Measurements from ENCODE around the gene MBNL1.
"Not testable (repeated sequence)": the region's sequence is repeated elsewhere in the genome, so short reads cannot be mapped to it uniquely, and the experiment has no call there.

Gene MBNL1

GRCh38 chr3:152350139-152350538 is 81.4 kb downstream of the MBNL1 start:
- DNase-seq (ENCODE audit: low spot score): no peak

DNA sequence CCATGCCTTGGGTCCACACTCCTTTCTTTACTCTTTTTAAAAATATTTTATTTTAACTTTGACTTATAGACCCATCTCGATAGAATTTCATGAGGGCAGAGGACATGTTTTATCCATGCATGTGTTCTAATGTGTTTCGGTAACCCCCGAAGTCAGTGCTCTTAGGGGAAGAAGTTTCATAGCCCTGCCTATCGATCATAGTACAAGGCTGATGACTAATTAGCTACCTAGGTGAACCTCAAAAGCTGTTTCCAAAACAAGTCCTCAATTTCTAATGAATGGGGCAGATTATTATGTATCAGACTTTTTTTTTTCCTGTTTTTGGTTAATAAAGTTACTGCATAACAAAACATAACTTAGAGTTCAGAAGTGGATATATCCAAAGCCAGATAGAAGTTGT is 82.0 kb downstream of the MBNL1 start:
- DNase-seq (ENCODE audit: low spot score): no peak

- no peak for DNase-seq (ENCODE audit: low spot score)
These were observed 83.8 kb downstream of the MBNL1 start for GRCh38 chr3:152352554-152352953.

DNA sequence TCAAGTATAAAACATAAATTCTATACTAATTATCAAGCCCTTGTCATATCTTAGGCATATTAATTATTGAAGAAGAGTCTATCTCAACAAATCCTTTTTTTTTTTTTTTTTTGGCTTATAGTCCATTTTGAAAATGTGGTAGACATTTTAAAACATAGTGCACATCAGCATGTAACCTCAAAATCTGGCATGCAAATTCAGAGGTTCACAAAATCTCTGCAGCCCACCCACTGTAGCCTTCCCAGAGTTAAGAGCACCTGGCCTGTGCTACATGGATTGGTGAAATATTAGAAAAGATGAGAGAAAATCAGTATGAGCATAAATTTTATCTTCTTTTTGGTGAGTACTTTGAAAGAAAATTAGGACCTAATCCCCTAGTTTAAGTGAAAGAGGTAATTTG is 84.8 kb downstream of the MBNL1 start:
- DNase-seq (ENCODE audit: low spot score): no peak

DNA sequence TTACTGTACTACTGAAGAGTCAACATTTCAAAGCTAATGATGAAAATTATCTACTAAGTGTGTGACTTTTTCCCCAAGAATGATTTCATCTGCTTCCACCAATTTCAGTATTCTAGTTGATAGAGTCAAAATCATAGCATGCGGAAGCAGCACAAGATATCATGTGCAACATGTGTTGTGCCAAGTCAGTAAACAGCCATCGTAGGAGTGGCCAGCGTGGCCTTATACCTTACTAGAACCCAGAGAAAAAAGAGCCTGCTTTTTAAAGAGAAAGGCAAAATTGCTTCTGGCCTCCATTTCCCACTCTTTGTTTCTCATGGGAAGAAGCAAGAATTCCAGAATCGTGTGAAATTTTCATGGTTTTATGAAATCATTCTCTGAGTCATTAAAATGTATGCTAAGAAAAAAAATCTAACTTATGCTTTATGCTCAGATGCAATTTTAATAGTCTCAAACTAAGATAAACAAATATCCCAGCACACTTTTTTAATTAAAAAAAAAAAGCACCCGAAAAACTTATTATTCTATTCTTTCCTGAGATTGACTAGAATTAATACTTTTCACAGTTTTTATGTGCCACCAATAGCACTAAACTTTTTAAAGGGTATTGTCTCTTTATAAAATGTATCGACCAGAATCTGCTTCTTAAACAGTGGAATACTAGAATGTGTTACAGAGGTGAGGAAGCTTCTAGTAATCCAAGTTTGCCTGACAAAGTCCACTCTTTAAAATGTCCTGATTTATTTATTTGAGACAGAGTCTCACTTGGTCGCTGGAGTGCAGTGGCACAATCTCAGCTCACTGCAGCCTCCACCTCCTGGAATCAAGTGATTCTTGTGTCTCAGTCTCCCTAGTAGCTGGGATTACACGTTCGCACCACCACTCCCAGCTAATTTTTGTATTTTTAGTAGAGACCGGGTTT is 87.3 kb downstream of the MBNL1 start:
- no peak for DNase-seq (ENCODE audit: low spot score)

GRCh38 chr3:152356870-152357276 is 88.1 kb downstream of the MBNL1 start:
- no peak for DNase-seq (ENCODE audit: low spot score)

DNA sequence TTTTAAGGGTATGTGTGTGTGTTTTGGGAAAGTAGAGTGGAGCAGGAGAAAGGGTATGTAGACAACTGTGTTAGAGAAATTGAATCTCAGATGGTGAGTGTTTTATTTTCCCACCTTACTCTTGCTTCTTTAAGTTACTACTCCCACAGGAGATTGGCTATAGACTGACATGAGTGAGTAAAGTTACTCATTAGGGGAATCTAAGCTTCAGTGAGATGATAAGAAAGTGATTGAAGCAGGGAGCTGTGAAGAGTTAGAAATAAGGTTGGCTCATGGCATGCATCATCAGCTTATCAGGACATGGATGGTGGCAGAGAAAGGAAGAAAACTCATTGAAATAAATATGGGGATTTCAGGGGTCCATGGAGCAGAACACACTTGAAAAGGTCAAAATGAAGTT is 88.9 kb downstream of the MBNL1 start:
- no peak for DNase-seq (ENCODE audit: low spot score)

DNA sequence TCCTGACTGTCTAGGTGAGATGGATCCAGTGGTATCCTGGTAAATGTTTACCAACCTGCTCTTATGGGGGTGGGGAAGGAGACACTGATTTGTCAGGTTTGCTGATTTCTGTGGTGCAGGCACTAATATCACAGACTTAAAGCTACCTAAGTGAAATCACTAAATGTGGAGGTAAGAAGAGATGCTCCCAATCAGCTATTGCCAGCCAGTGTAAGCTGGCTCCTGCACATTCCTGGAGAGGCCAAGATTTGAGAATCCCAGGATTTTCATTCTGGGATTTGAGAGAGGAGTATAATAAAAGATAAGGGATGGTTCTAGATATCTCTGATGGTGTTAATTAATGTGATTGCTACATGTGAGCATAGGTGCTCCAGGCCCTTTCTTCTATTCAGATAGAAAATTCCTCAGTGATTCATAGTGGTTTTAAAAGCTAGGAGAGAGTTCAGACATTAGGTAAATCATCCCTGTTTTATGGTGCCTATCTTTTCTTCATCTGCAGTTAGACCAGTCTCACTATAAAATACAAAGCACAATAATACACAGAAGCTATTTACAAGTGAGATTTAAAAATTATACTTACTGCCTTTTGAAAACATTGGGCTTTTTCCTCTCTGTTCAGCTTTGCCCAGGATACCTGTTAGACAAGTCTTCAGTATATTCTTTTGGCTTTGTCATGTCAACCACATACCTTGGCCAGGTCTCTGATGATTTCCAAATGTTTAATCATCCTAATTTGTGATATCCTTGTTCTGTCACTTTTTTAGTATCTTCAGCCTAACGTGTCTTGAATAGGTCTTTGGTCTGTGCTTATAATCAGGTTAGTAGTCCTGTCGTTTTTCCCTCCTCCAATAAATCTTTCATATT is 90.9 kb downstream of the MBNL1 start:
- no peak for DNase-seq (ENCODE audit: low spot score)

DNA sequence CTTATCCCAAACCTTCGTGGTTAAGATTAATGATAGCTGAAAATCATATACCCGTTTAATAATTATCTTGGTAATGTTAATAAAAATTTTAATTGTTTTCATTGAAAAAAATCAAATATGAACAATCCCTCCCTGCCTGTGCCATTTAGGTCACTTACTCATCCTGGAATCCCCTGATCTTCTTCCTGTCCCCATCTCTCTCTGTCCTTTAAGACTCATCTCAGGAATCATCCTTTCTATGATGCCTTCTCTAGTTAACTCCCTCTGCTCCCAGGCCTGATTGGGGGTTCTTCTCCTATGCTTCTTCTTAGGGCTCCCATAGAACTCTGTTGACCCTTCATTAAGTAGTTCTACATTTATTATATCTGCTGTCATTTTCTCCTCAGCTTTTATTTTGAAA is 91.6 kb downstream of the MBNL1 start:
- no peak for DNase-seq (ENCODE audit: low spot score)

GRCh38 chr3:152360966-152361365 is 92.2 kb downstream of the MBNL1 start:
- no peak for DNase-seq (ENCODE audit: low spot score)

- no peak for DNase-seq (ENCODE audit: low spot score)
These were observed 93.4 kb downstream of the MBNL1 start for GRCh38 chr3:152362086-152362485.

DNA sequence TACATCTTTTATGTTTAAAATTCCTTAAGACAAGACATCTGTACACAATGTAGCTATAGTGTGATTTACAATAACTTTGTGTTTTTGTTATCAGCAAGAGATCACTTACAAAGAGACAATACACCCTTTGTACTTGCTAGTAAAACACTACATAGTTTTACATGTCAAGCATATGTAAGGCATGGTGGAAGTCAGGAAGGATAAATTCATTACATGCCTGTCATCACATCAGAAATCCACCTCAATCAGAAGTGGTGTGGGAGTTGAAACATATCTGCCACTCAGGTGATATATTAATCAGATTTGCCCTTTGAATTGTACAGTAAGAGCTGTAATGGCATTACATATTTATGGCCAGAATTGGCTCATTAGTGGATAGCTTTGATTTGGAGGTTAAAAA is 95.5 kb downstream of the MBNL1 start:
- DNase-seq (ENCODE audit: low spot score): no peak

- no peak for DNase-seq (ENCODE audit: low spot score)
These were observed 96.4 kb downstream of the MBNL1 start for GRCh38 chr3:152365126-152365525.

DNA sequence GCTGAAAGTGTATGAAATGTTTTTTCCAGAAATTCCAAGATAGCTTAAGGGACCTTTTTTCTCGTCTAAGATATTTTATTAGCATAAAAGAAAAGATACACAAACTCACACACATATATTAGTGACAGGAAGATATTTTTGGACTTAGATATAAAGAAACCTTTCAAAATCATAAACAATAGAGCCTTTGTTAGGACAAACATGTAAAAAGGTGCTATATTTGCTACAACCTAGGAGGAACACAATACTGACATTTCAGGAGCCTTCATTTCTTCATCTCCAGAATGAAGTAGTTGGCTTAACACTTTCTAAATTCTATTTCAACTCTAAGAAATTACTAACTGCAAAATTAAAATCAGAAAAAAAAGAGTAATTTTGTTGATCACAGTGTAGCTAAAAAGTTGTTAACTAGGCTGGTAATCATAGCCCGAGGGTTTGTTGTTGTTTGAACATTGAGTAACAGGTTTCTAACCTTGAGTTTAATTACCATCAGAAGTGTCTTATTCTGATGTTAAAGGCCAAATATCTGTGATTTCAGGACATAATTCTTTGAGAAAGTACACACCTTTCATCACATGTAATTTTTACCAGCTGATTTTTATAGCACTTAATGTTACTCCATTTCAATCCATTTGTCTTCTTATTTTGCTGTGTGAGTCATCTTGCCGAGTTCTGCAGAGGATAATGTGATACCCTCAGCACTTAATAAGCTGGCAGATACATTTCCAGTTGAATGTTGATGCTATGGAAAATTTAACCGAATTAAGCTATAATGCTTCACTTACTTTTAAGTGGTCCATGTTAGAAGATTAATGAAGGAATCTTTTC is 97.3 kb downstream of the MBNL1 start:
- no peak for DNase-seq (ENCODE audit: low spot score)

DNA sequence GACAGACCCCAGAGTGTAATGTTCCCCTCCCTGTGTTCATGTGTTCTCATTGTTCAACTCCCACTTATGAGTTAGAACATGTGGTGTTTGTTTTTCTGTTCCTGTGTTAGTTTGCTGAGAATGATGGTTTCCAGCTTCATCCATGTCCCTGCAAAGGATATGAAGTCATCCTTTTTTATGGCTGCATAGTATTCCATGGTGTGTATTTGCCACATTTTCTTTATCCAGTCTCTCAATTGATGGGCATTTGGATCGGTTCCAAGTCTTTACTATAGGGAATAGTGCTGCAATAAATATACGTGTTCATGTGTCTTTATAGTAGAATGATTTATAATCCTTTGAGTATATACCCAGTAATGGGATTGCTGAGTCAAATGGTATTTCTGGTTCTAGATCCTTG is 98.5 kb downstream of the MBNL1 start:
- not testable (repeated sequence) for DNase-seq (ENCODE audit: low spot score)

DNA sequence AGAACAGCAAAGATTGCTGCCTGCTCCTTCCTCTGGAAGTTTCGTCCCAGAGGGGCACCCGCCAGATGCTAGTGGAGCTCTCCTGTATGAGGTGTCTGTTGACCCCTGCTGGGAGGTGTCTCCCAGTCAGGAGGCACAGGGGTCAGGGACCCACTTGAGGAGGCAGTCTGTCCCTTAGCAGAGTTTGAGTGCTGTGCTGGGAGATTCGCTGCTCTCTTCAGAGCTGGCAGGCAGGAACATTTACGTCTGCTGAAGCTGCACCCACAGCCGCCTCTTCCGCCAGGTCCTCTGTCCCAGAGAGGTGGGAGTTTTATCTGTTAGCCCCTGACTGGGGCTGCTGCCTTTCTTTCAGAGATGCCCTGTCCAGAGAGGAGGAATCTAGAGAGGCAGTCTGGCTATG is 103.9 kb downstream of the MBNL1 start:
- not testable (repeated sequence) for DNase-seq (ENCODE audit: low spot score)

DNA sequence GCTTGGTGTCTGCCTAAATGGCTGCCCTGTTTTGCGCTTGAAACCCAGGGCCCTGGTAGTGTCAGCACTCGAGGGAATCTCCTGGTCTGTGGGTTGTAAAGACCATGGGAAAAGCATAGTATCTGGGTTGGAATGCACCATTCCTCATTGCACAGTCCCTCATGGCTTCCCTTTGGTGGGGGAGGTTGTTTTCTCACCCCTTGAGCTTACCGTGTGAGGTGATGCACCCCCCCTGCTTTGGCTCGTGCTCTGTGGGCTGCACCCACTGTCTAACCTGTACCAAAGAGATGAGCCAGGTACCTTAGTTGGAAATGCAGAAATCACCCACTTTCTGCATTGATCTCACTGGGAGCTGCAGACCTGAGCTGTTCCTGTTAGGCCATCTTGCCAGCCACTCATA is 104.7 kb downstream of the MBNL1 start:
- DNase-seq (ENCODE audit: low spot score): no peak

- no peak for DNase-seq (ENCODE audit: low spot score)
These were observed 105.7 kb downstream of the MBNL1 start for GRCh38 chr3:152374262-152374990.

- no peak for DNase-seq (ENCODE audit: low spot score)
These were observed 106.8 kb downstream of the MBNL1 start for GRCh38 chr3:152375546-152375945.

DNA sequence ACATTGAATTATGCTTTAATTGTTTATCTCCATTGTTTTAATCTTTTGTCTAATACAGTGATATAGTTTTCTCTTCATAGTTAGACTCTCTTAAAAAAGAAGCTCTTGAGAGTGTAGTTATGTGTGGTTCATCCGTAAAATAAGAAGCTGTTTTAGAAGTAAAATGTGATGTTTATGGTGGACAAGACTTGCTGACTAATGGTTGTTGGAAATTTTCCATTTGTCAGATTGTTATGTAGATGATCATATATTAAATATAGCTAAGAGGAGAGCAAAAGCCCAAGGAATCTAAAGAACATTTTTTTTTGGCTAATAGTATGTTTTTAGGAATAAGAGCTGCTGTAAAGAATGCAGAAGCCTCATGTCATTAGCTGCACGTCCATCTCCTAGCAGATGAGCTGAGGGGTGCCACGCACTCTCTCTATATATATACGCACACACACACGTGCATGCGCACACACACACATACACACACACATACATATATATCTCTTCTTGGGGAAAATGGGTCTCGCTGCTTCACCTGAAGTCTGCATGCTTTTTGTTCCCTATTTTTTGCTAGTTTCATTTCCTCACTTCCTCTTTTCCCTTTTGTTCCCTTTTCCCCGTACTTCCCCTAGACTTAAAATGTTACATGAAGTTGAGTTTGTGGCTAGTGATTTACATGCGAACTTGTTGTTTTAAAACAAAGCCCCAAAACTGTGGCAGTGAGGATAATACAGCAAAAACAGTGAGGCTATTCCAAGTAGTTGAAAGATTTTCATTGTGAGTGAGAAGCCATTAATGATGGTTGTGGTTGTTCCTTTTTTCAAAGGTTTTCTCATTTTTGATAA is 107.8 kb downstream of the MBNL1 start:
- DNase-seq (ENCODE audit: low spot score): no peak

GRCh38 chr3:152377184-152377570 is 108.4 kb downstream of the MBNL1 start:
- DNase-seq (ENCODE audit: low spot score): no peak

Data from D341Med (cell line).